Erythroblast (primary cell): ENCODE data around the gene WASHC3.
"Not testable (repeated sequence)": the region's sequence is repeated elsewhere in the genome, so short reads cannot be mapped to it uniquely, and the experiment has no call there.

Source experiments
- GATA1 ChIP-seq: IDR thresholded peaks from 2 replicates; pipeline ENCODE4 v1.6.1; 2011; ENCODE audit warnings: low read depth, mild to moderate bottlenecking, control low read depth, low read length, moderate library complexity
- POLR2A ChIP-seq: IDR thresholded peaks from 2 replicates; pipeline ENCODE4 v1.6.1; 2011; ENCODE audit warnings: mild to moderate bottlenecking, low read length

GRCh38 chr12:102089228-102089835, 27.5 kb upstream of the WASHC3 start:
- not testable (repeated sequence) for TF ChIP-seq POLR2A, GATA1
